Cardiac septum (tissue), 1 donor: Measurements from ENCODE around the gene UTS2B. TPM values are rescaled to one million over a fixed set of nuclear protein-coding genes. Genes with fewer than 3 reads are reported as not detected.

Experiments
- DNase-seq: peaks from one replicate; pipeline ENCODE4 v3.0.0-alpha.2; 2020; ENCODE audit warnings: low spot score
- intact Hi-C: fragments of 100-400 bp; cut with DNase I; formaldehyde crosslinking; loops from one replicate; pipeline ENCODE4 v1.14.0; 2022
- total RNA-seq: library from RNA; stranded (reverse); fragmentation: NEBNext Ultra II Directional; extraction: Animal tissue kit (Norgen Biotek cat#: 25700); gene quantifications from one replicate; pipeline ENCODE4 v1.2.1, GENCODE V29; 2021
- donor health status: DM: no; HTN: no; CAD: no.

UTS2B gene
- total RNA-seq, 1 donor from 2014 or later = not detected

GRCh38 chr3:191328962-191329653 lies 1.2 kb downstream of the UTS2B start, which contains the start of gene CCDC50:
CCDC50 (plus strand) TSS chr3:191329394; CDS start chr3:191329675, 281 bp downstream.
- peak; percentile 91 for DNase-seq
- intact Hi-C loops = loop anchor here (2.0 kb wide), 1 partner anchor 50 kb away; no protein-coding TSS in a partner anchor

- DNase-seq = no peak
- intact Hi-C loops = loop anchor here (2.0 kb wide), 1 partner anchor 50 kb away; no protein-coding TSS in a partner anchor
Measured at GRCh38 chr3:191328383-191328961, 1.9 kb downstream of the UTS2B start.

DNA sequence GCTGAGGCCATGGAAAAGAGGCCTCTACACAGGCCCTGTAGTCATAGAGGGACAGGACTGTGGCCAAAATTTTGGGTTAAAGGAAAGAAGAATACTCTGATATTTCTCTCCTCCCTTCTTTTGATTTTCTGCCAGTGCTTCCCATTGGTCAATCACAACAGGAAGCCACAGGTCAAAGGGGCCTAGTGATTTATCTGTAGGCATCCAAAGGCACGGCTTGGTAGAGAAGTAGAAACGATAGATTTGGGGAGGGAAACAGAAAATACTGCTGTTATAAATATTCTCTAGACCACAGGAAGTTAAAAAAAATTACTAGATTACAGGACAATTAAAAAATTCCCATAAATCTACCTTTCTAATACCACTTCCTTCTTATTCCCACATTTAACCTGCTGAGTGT lies 2.8 kb downstream of the UTS2B start:
- intact Hi-C loops = no loop called here
- no peak for DNase-seq

GRCh38 chr3:191324936-191325335 lies 5.4 kb downstream of the UTS2B start:
- DNase-seq = no peak
- intact Hi-C loops = no loop called here

- no peak for DNase-seq
- intact Hi-C loops = no loop called here
Measured at GRCh38 chr3:191321019-191321767, 9.1 kb downstream of the UTS2B start.

DNA sequence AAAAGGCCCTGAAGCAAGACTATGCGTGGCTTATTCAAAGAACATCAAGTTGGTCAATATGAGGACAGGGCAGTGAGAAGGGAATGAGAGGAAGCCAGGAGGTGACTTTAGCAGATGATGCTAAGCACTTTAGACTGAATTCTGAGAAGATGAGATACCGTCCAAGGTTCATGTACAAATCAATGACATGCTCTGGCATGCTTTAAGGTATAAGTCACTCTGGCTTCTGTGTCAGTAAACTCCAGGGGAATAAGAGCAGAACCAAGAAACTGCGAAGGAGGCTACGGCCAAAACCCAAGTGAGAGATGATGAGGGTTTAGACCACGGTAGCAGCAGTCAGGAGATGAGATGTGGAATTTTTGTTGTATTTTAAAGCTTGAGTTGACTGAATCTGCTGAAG lies 10.0 kb downstream of the UTS2B start:
- intact Hi-C loops = no loop called here

GRCh38 chr3:191316876-191317603 lies 13.3 kb downstream of the UTS2B start:
- DNase-seq = no peak

More for the DNA sequence above, 10.0 kb downstream of the UTS2B start:
- no peak for DNase-seq

GRCh38 chr3:191314109-191314728 lies 16.1 kb downstream of the UTS2B start:
- intact Hi-C loops = no loop called here
- no peak for DNase-seq

More at GRCh38 chr3:191316876-191317603, 13.3 kb downstream of the UTS2B start:
- intact Hi-C loops = no loop called here

DNA sequence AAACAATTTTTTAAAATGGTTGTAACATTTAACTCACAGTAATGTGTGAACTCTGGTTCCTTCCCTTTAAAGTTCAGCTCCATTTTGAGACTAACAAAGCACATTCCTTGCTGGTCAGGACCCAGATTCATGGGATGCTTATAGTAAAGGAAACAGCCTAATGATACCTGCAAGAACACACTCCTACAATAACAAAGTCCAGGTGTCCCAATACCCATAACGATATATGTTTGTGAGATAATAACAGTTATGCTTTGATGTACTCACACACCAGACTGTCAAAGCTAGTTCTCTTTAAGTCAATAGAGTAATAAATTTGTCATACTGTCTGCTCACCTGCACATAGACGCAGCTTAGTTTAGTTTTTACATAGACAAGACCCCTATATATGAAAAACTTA lies 17.0 kb downstream of the UTS2B start:
- no peak for DNase-seq
- intact Hi-C loops = no loop called here

DNA sequence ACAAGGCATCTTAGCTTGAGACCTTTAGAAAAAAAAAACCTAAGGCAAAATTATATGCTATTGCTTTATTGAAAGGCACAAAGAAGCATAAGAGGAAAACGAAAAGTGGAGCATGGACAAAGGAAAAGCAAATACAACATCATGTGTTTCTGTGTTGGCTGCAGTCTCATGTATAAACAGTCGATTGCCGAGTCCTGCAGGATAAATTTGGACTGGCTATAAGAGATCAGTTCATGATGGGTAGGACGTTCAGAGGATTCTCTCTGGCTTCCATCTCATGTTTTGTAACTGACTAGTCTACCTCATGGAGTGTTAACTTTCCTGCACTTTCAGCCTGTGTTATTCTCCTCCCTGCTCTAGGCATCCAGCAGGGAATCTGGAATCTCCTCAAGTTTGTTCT lies 23.0 kb downstream of the UTS2B start:
- intact Hi-C loops = no loop called here

DNA sequence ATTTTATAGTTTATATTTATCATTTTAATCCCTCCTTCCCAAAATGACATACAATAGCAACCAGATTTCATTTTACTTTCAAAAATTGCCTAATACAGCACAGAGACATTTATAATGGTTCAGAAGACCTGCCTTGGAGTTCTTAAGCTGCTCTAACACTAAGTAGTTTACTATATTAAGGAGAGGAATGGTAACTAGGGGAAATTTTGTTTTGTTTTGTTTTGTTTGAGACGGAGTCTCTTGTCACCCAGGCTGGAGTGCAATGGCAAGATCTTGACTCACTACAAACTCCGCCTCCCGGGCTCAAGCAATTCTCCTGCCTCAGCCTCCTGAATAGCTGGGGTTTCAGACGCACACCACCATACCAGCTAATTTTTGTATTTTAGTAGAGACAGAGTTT lies 23.9 kb downstream of the UTS2B start:
- intact Hi-C loops = no loop called here
- no peak for DNase-seq

More for the DNA sequence above, 23.0 kb downstream of the UTS2B start:
- no peak for DNase-seq

- no peak for DNase-seq
- intact Hi-C loops = no loop called here
Measured at GRCh38 chr3:191303596-191303995, 26.7 kb downstream of the UTS2B start.

- intact Hi-C loops = no loop called here
- DNase-seq = no peak
Measured at GRCh38 chr3:191302451-191302850, 27.9 kb downstream of the UTS2B start.

DNA sequence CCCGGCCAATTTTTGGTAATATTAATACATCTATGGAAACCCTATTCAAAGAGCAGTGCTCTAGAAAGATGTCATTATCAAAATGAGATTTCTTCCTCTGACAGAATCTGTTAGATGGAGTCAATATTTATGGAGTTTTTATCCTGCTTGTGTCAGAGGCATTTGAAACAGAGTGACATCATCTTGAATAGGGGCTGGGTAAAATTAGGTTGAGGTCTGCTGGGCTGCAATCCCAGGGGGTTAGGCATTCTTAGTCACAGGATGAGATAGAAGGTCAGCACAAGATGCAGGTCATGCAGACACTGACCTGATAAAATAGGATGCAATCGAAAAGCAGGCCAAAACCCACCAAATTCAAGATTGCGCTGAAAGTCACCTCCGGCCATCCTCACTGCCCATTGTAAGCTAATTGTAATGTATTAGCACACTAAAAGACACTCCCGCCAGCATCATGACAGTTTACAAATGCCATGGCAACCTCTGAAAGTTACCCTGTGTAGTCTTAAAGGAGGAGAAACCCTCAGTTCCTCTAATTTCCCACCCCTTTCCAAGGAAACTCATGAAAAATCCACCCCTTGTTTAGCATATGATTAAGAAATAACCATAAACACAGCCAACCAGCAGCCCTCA lies 28.4 kb downstream of the UTS2B start:
- intact Hi-C loops = no loop called here
- DNase-seq = no peak

DNA sequence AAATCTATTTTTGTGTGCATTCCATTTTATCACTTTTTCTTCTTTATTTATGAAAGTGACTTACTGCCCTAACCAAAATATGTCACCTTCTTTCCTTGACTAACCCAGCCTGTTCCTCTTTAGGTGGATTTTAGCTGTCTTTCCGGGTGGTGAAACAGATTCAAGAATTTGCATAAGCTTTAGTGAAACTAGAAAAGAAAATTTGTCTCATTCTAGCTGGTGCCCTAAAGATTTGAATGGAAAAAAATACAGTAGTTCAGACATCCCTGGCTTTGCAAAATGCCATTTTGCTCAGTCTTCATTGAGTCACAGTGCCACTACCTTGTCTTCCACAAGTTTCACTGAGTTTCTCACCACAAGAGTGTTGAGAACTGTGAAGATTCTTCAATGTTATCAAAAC lies 29.3 kb downstream of the UTS2B start:
- DNase-seq = no peak
- intact Hi-C loops = no loop called here

DNA sequence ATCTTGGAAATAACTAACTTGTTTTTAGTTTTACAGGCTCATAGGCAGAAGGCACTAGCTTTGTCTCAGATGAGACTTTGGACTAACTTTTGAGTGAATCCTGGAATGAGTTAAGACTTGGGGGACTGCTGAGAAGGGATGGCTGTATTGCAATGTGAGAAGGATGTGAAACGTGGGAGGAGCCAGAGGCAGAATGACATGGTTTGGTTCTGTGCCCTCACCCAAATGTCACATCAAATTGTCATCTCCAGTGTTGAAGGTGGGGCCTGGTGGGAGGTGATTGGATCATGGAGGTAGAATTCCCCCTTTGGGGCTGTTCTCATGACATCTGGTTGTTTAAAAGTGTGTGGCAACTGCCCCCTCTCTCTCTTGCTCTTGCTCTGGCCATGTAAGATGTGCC lies 29.9 kb downstream of the UTS2B start:
- DNase-seq = no peak
- intact Hi-C loops = no loop called here

DNA sequence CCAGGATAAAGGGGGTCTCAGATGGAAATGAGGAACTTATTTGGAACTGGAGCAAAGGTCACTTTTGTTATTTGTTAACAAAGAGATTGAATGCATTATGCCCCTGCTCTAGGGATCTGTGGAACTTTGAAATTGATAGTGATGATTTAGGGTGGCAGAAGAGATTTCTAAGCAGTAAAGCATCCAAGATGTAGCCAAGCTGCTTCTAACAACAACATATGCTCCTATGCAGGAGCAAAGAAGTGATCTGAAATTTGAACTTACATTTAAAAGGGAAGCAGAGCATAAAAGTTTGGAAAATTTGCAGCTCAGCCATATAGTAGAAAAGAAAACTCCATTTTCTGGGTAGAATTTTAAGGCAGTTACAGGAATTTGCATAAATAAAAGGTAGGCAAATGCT lies 31.5 kb downstream of the UTS2B start:
- intact Hi-C loops = no loop called here

GRCh38 chr3:191296041-191296541 lies 34.2 kb downstream of the UTS2B start:
- intact Hi-C loops = no loop called here
- DNase-seq = no peak

More for the DNA sequence above, 31.5 kb downstream of the UTS2B start:
- DNase-seq = no peak

GRCh38 chr3:191294291-191294690 lies 36.0 kb downstream of the UTS2B start:
- no peak for DNase-seq
- intact Hi-C loops = no loop called here
